ENCODE data around the gene NUMA1.

DNA sequence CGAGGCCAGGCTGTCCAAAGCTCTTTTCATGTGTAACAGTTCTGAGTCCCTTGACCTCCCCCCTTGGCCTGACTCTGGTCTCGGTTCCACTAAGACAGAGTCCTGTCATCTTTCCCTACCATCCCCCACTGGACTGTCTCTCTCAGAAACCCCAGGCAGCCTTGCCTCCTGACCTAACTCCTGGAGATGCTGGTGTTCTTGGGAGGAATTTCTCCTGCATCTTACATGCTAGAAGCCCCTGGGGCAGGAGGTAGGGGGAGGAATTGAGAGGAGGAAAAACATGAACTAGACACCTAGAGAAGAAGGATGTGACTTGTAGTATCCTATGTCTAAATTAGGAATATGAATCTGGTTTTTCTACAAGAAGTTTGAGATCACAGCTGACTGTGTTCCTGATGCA lies 82.3 kb downstream of the NUMA1 start:
- TF ChIP-seq, protein P1, sequence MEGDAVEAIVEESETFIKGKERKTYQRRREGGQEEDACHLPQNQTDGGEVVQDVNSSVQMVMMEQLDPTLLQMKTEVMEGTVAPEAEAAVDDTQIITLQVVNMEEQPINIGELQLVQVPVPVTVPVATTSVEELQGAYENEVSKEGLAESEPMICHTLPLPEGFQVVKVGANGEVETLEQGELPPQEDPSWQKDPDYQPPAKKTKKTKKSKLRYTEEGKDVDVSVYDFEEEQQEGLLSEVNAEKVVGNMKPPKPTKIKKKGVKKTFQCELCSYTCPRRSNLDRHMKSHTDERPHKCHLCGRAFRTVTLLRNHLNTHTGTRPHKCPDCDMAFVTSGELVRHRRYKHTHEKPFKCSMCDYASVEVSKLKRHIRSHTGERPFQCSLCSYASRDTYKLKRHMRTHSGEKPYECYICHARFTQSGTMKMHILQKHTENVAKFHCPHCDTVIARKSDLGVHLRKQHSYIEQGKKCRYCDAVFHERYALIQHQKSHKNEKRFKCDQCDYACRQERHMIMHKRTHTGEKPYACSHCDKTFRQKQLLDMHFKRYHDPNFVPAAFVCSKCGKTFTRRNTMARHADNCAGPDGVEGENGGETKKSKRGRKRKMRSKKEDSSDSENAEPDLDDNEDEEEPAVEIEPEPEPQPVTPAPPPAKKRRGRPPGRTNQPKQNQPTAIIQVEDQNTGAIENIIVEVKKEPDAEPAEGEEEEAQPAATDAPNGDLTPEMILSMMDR (conservative IDR thresholded peaks at IDR 0.05; ENCODE audit: low read length) = no peak
- TF ChIP-seq EZH2phosphoT487 (IDR thresholded peaks at IDR 0.05; ENCODE audit: borderline replicate concordance) = no peak

Data from Loucy (cell line).